GM23338 (cell line): Measurements from ENCODE around the gene TECPR2. TPM values are rescaled to one million over a fixed set of nuclear protein-coding genes. Genes with fewer than 3 reads are reported as not detected.

Experiments used
- ATAC-seq: fragments of 200-7000 bp; cut with Tn5 transposase; 3 replicates; pipeline ENCODE4 v1.9.1; 2020
- DNase-seq: peaks from one replicate; pipeline ENCODE4 v3.0.0-alpha.2; 2015; ENCODE audit warnings: low spot score
- H2AFZ ChIP-seq: fragments of 200-600 bp; sonication (generic); 2 replicates; pipeline ENCODE4 v1.8.0; 2016; ENCODE audit warnings: antibody characterized with exemption, mild to moderate bottlenecking, moderate library complexity
- H3F3A ChIP-seq: fragments of 200-600 bp; sonication (generic); replicated peaks from 2 replicates; pipeline ENCODE4 v1.8.0; 2017; ENCODE audit warnings: antibody characterized with exemption, mixed run types, low read depth
- H3K27ac ChIP-seq: fragments of 200-600 bp; sonication (generic); 2 replicates; pipeline ENCODE4 v1.6.1; 2016; ENCODE audit warnings: low read depth
- H3K27me3 ChIP-seq: fragments of 200-600 bp; sonication (generic); 2 replicates; pipeline ENCODE4 v1.8.0; 2016; ENCODE audit warnings: mild to moderate bottlenecking, mixed run types, moderate library complexity; ENCODE audit not compliant: insufficient read depth
- H3K36me3 ChIP-seq: fragments of 200-600 bp; sonication (generic); 2 replicates; pipeline ENCODE4 v1.8.0; 2016; ENCODE audit warnings: mild to moderate bottlenecking; ENCODE audit not compliant: insufficient read depth
- H3K4me1 ChIP-seq: fragments of 200-600 bp; sonication (generic); 2 replicates; pipeline ENCODE4 v1.8.0; 2016; ENCODE audit warnings: mild to moderate bottlenecking, moderate library complexity; ENCODE audit not compliant: insufficient read depth
- H3K4me2 ChIP-seq: fragments of 200-600 bp; sonication (generic); 2 replicates; pipeline ENCODE4 v1.7.1; 2017; ENCODE audit warnings: mixed run types
- H3K4me3 ChIP-seq: fragments of 200-600 bp; sonication (generic); 2 replicates; pipeline ENCODE4 v1.6.1; 2016; ENCODE audit warnings: mixed run types
- H3K79me2 ChIP-seq: fragments of 200-600 bp; sonication (generic); replicated peaks from 2 replicates; pipeline ENCODE4 v1.8.0; 2017; ENCODE audit warnings: mild to moderate bottlenecking; ENCODE audit not compliant: insufficient read depth
- H3K9me2 ChIP-seq: fragments of 200-600 bp; sonication (generic); 2 replicates; pipeline ENCODE4 v1.8.0; 2017; ENCODE audit not compliant: insufficient read depth
- H4K20me1 ChIP-seq: fragments of 200-600 bp; sonication (generic); replicated peaks from 2 replicates; pipeline ENCODE4 v1.8.0; 2017; ENCODE audit warnings: mild to moderate bottlenecking; ENCODE audit not compliant: insufficient read depth
- H3K27ac Mint-ChIP-seq: 2 replicates; pipeline ENCODE4 v1.8.0; 2020; ENCODE audit warnings: inconsistent platforms, mild to moderate bottlenecking, moderate library complexity, mixed read lengths
- H3K27me3 Mint-ChIP-seq: 3 replicates; pipeline ENCODE4 v1.8.0; 2022; ENCODE audit warnings: low read depth, mild to moderate bottlenecking, moderate library complexity, mixed read lengths, inconsistent platforms; ENCODE audit not compliant: insufficient read depth, poor library complexity
- H3K36me3 Mint-ChIP-seq: 3 replicates; pipeline ENCODE4 v1.8.0; 2021; ENCODE audit warnings: low read depth, mild to moderate bottlenecking, inconsistent platforms, moderate library complexity, mixed read lengths
- H3K4me1 Mint-ChIP-seq: 3 replicates; pipeline ENCODE4 v1.8.0; 2020; ENCODE audit warnings: mild to moderate bottlenecking, inconsistent platforms, mixed read lengths
- H3K4me3 Mint-ChIP-seq: 3 replicates; pipeline ENCODE4 v1.8.0; 2021; ENCODE audit warnings: moderate library complexity, mild to moderate bottlenecking, inconsistent platforms, mixed read lengths
- H3K9me3 Mint-ChIP-seq: 3 replicates; pipeline ENCODE4 v1.8.0; 2020; ENCODE audit warnings: moderate library complexity, mild to moderate bottlenecking, inconsistent platforms, mixed read lengths
- CTCF ChIP-seq, 2 experiments: fragments of 200-600 bp in 1 of 2; sonication (generic) in 1 of 2; conservative IDR thresholded peaks; 2 replicates each; pipeline versions ENCODE4 v1.5.1 to v1.6.1; 2016 to 2017; ENCODE audit warnings: antibody characterized with exemption in 2 of 2, low read depth in 2 of 2, mild to moderate bottlenecking in 2 of 2, moderate library complexity in 1 of 2
- EZH2phosphoT487 ChIP-seq: fragments of 200-600 bp; sonication (generic); IDR thresholded peaks from one replicate; pipeline ENCODE4 v1.8.1; 2018; ENCODE audit warnings: antibody characterized with exemption; ENCODE audit not compliant: unreplicated experiment
- JUNB ChIP-seq: IDR thresholded peaks from one replicate; pipeline ENCODE4 v1.6.1; 2016; ENCODE audit warnings: antibody characterized with exemption; ENCODE audit not compliant: unreplicated experiment
- POLR2AphosphoS5 ChIP-seq: IDR thresholded peaks from 2 replicates; pipeline ENCODE4 v1.6.1; 2016; ENCODE audit warnings: antibody characterized with exemption, low read depth
- REST ChIP-seq: IDR thresholded peaks from one replicate; pipeline ENCODE4 v1.6.1; 2018; ENCODE audit warnings: antibody characterized with exemption; ENCODE audit not compliant: unreplicated experiment
- STAT1 ChIP-seq: IDR thresholded peaks from one replicate; pipeline ENCODE4 v1.6.1; 2016; ENCODE audit warnings: antibody characterized with exemption; ENCODE audit not compliant: unreplicated experiment
- ZNF114 ChIP-seq: fragments of 250-450 bp; sonication (Bioruptor Pico); IDR thresholded peaks from 2 replicates; pipeline ENCODE4 v1.5.0; 2020; ENCODE audit warnings: mild to moderate bottlenecking, moderate library complexity
- ZNF331 ChIP-seq: fragments of 250-450 bp; sonication (Bioruptor Pico); IDR thresholded peaks from 2 replicates; pipeline ENCODE4 v1.5.0; 2020; ENCODE audit warnings: low read depth, mild to moderate bottlenecking, moderate library complexity
- ZNF462 ChIP-seq: fragments of 250-450 bp; sonication (Bioruptor Pico); IDR thresholded peaks from 2 replicates; pipeline ENCODE4 v1.5.0; 2020; ENCODE audit warnings: mild to moderate bottlenecking, moderate library complexity
- polyA plus RNA-seq: library from polyadenylated mRNA; unstranded; fragments of >200 nt; fragmentation: Nextera tagmentation; extraction: Ambion mirVana; gene quantifications from 2 replicates; pipeline ENCODE4 v1.2.1, GENCODE V29; 2016
- total RNA-seq: library from RNA; depleted of rRNA; stranded (reverse); fragments of >200 nt; shearing (Covaris generic); gene quantifications from 2 replicates; pipeline ENCODE4 v1.2.3, GENCODE V29; 2014

The TECPR2 gene
- total and polyA plus RNA-seq, 2 experiments from 2014 or later, result 4.8 to 20.5 TPM

GRCh38 chr14:102314242-102315011, 48.3 kb upstream of the TECPR2 start (continued):
- TF ChIP-seq ZNF462 (CRISPR knock-in tag) (no peak), CTCF (conservative IDR thresholded peaks at IDR 0.05; ENCODE audit: low read depth in 2 of 2) (peak; percentile 92 to 99)

- H3K9me3 Mint-ChIP-seq, result 0 out of 3 replicates have a peak, but pooled peaks cover 5% of the 10 kb centered on the region
- no peaks in the 10 kb centered on the region for H3K79me2 ChIP-seq
- H3K36me3 ChIP-seq, result no peaks in the 10 kb centered on the region
- no peaks in the 10 kb centered on the region; the same call in 2 of the 3 replicates for H3K36me3 Mint-ChIP-seq
- H3K4me2 ChIP-seq, result peak overlapping the region; percentile 76
- no peak overlapping the region for H2AFZ ChIP-seq
- H3K27me3 Mint-ChIP-seq, result peaks cover 41% of the 10 kb centered on the region
- no peaks in the 10 kb centered on the region for H3K9me2 ChIP-seq
- peak overlapping the region; percentile 85; the same call in 1 of the 2 replicates for H3K4me3 ChIP-seq
- H3K27ac ChIP-seq, result no peak overlapping the region
- H3K4me1 Mint-ChIP-seq, result peaks cover 22% of the 10 kb centered on the region
- H4K20me1 ChIP-seq, result no peaks in the 10 kb centered on the region
- H3K4me1 ChIP-seq, result peaks cover 22% of the 10 kb centered on the region
- peaks cover 29% of the 10 kb centered on the region for H3K27me3 ChIP-seq
- ATAC-seq (no peak), DNase-seq (no peak)
- H3K4me3 Mint-ChIP-seq, result peak overlapping the region; percentile 75
- H3F3A ChIP-seq, result peaks cover 17% of the 10 kb centered on the region
- H3K27ac Mint-ChIP-seq, result no peak overlapping the region
- no peak for TF ChIP-seq EZH2phosphoT487
- TF ChIP-seq CTCF (conservative IDR thresholded peaks at IDR 0.05; ENCODE audit: low read depth in 2 of 2), result no peak
- TF ChIP-seq ZNF331 (CRISPR knock-in tag), result no peak
- no peak for TF ChIP-seq STAT1
- no peak for TF ChIP-seq ZNF114 (CRISPR knock-in tag)
- TF ChIP-seq JUNB, result no peak
- TF ChIP-seq REST, result no peak
- no peak for TF ChIP-seq POLR2AphosphoS5
These were observed 47.6 kb upstream of the TECPR2 start for GRCh38 chr14:102315121-102315520.
